ENCODE results near the gene PVALEF. TPM values are rescaled to one million over a fixed set of nuclear protein-coding genes. Genes with fewer than 3 reads are reported as not detected.
A peak's percentile ranks its signal among the peaks of the same experiment; 100 is the strongest.

PVALEF gene
- total and polyA plus RNA-seq, 9 donors, result not detected

DNA sequence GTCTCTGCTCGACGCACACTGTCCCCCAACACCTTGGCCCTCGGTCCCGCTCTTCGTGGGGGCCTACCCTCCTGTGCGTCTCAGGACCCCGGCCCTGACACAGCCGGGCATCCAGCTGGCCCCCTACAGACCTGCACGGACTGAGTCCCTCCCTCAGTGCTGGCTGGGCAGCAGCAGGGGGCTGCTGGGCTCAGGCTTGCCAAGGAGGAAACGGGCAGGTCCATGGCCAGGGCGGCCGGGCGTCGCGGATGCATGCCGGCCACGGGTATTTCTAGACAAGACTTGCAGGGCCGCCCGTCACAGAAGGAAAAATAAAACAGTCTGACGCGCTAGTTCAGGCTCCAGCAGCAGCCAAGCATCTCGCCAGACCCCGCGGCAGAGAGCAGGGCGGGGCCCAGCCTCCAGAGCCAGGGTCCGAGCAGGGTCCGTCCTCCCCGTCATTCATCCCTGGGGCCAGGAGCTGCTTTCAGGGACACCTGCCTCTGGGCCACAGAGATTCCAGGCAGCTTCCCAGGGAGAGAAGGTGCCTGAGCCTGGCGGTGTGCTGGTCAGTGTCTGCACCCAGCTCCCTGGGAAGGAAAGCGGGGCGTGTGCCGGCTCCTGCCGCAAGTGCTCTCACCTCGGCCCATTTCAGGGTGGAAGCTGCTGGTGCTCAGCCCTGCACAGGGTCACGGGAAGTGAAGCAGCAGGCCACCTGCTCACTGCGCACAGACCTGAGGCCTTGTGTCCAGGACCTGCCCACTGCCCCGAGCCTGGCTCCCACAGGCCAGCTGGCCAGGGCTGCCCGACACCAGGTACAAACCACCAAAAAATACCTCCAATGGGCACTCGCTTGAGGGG, 7.2 kb upstream of the PVALEF start:
- H3K36me3 ChIP-seq, result no peaks in the 10 kb centered on the region
- TF ChIP-seq POLR2A (IDR thresholded peaks at IDR 0.05) (no peak), EP300 (IDR thresholded peaks at IDR 0.05) (no peak)
- TF ChIP-seq, protein P1, sequence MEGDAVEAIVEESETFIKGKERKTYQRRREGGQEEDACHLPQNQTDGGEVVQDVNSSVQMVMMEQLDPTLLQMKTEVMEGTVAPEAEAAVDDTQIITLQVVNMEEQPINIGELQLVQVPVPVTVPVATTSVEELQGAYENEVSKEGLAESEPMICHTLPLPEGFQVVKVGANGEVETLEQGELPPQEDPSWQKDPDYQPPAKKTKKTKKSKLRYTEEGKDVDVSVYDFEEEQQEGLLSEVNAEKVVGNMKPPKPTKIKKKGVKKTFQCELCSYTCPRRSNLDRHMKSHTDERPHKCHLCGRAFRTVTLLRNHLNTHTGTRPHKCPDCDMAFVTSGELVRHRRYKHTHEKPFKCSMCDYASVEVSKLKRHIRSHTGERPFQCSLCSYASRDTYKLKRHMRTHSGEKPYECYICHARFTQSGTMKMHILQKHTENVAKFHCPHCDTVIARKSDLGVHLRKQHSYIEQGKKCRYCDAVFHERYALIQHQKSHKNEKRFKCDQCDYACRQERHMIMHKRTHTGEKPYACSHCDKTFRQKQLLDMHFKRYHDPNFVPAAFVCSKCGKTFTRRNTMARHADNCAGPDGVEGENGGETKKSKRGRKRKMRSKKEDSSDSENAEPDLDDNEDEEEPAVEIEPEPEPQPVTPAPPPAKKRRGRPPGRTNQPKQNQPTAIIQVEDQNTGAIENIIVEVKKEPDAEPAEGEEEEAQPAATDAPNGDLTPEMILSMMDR (IDR thresholded peaks at IDR 0.05), result no peak
- H3K4me1 ChIP-seq (ENCODE audit: insufficient read depth), result peaks cover 5% of the 10 kb centered on the region
- no peak overlapping the region for H3K4me3 ChIP-seq
- no peaks in the 10 kb centered on the region for H3K27me3 ChIP-seq
- H3K9me3 ChIP-seq, result no peaks in the 10 kb centered on the region
- DNase-seq, result no peak
- intact Hi-C loops (cut with DNase I), result no loop called here
- 86 to 92% (median 91%) methylated on average over 39 of the region's 39 CpGs for WGBS, 3 donors
- no peak overlapping the region for H3K27ac ChIP-seq

DNA sequence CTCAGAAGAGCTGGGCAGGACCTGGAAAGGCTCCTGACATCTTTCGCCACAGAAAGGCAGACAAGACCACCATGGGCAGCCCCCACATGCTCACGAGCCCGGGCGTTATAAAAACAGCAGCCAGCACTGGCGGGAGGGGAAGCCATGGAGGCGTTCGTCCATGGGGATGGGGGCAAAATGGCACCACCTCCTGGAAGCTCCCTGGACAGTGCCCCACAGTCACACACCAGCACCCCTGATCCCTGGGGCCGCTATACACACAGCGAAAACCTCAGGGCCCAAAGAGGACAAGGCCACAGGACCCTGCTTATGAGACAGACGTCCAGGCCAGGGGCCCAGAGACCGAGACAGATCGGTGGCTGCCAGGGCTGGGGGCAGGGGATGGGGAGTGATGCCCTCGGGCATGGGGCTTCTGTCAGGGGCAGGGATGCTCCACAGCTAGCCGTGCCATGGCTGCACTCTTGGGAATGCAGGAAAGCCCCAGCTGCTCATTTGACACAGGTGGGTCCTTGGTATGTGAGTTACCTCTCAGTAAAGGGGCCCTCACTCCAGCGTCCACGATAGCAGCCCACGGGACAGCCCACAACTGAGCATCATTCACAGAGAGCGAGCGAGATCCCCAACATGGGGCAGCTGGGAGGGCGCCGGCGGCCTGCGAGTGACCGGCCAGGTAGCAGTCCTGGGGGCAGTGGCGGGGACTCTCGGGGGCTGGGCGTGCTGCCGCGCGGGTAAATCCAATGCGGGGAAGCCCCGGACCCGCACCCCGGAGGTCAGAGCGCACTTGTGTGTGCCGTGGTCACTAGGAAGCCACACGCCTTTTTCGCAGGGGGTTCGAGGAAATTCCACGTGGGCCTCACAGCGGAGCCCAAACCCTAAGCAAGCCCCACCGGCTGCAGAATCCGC, 6.4 kb upstream of the PVALEF start:
- DNase-seq, result no peak

DNA sequence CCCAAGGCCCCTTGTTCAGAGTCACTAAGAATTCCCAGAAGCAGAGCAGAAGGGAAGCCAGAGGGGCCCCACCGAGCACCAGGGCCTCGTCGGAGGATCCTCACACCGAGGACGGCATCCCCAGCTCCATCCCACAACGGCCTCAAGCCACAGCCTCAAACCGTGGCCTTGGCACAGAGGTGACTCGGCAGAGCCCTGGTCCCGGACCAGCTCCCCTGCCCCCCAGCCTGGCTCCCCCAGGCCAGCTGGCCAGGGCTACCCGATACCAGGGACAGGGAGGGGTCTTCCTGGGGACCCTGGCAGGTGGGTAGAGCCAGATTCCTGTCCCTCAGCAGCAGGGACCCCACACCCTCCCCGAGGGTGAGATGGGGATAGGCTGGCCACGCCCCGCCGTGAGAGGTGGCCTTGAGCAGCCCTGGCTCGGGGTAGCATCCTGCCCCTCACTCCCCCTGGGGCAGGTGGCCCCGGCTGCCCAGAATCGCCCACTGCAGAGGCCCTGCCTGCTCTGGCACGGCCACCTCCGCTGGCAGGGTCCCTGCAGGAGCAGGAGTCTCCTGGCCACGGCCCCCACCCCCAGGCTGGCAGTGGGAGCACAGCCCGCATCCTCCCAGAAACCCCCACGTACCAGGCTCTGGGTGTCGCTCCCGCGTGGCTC, 5.6 kb upstream of the PVALEF start:
- 26 to 40% (median 40%) methylated on average over 21 to 25 of the region's 25 CpGs for WGBS, 3 donors
- Histone ChIP-seq H3K9me3 (no peaks in the 10 kb centered on the region), H3K4me3 (no peak overlapping the region), H3K27me3 (no peaks in the 10 kb centered on the region), H3K4me1 (ENCODE audit: insufficient read depth) (peaks cover 5% of the 10 kb centered on the region), H3K36me3 (no peaks in the 10 kb centered on the region), H3K27ac (no peak overlapping the region)
- intact Hi-C loops (cut with DNase I), result no loop called here
- DNase-seq, result no peak
- TF ChIP-seq, protein P1 (IDR thresholded peaks at IDR 0.05), result no peak
- no peak for TF ChIP-seq POLR2A (IDR thresholded peaks at IDR 0.05)
- TF ChIP-seq EP300 (IDR thresholded peaks at IDR 0.05), result no peak

More for the DNA sequence above, 6.4 kb upstream of the PVALEF start:
- 88 to 93% (median 92%) methylated on average over 42 to 43 of the region's 43 CpGs for WGBS, 3 donors
- TF ChIP-seq, protein P1 (IDR thresholded peaks at IDR 0.05), result no peak
- no peak for TF ChIP-seq EP300 (IDR thresholded peaks at IDR 0.05)
- TF ChIP-seq POLR2A (IDR thresholded peaks at IDR 0.05), result no peak
- Histone ChIP-seq H3K9me3 (no peaks in the 10 kb centered on the region), H3K4me1 (ENCODE audit: insufficient read depth) (peaks cover 5% of the 10 kb centered on the region), H3K27ac (no peak overlapping the region), H3K36me3 (no peaks in the 10 kb centered on the region), H3K27me3 (no peaks in the 10 kb centered on the region), H3K4me3 (no peak overlapping the region)
- intact Hi-C loops (cut with DNase I), result no loop called here

DNA sequence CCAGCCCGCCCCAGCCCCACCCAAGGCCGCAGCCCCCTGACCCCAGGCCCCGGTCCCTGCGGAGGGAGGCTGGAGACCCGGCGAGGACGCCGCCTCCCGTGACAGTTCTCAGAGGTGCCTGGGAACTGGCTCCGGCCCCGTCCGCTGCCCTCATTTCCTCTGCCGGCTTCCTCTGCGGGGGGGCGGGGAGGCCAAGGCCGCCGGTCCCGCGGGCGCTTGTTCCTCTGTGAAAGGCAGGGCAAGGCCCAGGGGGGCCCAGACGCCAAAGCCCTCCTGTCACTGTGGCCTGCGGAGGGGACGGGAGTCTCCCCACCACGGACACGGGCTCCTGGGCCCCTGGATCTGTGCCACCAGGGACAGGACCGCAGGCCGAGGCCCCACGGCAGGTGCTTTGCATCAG, 5.0 kb upstream of the PVALEF start:
- TF ChIP-seq, protein P1 (IDR thresholded peaks at IDR 0.05), result no peak
- TF ChIP-seq POLR2A (IDR thresholded peaks at IDR 0.05) (no peak), EP300 (IDR thresholded peaks at IDR 0.05) (no peak)
- Histone ChIP-seq H3K27me3 (no peaks in the 10 kb centered on the region), H3K4me3 (no peak overlapping the region), H3K36me3 (no peaks in the 10 kb centered on the region), H3K27ac (no peak overlapping the region), H3K4me1 (ENCODE audit: insufficient read depth) (peaks cover 5% of the 10 kb centered on the region), H3K9me3 (no peaks in the 10 kb centered on the region)
- DNase-seq, result peak in 4 of 5 donors; percentile 25 to 63 (median 47)
- intact Hi-C loops (cut with DNase I), result no loop called here
- 5 to 6% (median 6%) methylated on average over 20 to 28 of the region's 28 CpGs for WGBS, 3 donors
